T-helper 1 cell treated with Interleukin-12 subunit alpha and Interleukin-12 subunit beta and Interleukin-4 antibody, amounts not matched to agents 30 ng/mL and 1 ng/mL, for 36 hours (primary cell): ENCODE data around the gene SCAF4. TPM values are rescaled to one million over a fixed set of nuclear protein-coding genes. Genes with fewer than 3 reads are reported as not detected.
"Not testable (repeated sequence)": the region's sequence is repeated elsewhere in the genome, so short reads cannot be mapped to it uniquely, and the experiment has no call there.

Experiments used
- intact Hi-C: fragments of 100-400 bp; cut with micrococcal nuclease; formaldehyde crosslinking; loops from one replicate; pipeline ENCODE4 v1.15.1; 2024
- total RNA-seq: library from RNA; stranded (reverse); gene quantifications from 2 replicates; pipeline ENCODE4 v1.2.3, GENCODE V29; 2022

The SCAF4 gene
- total RNA-seq, 1 donor from 2014 or later: 57.0 TPM

- intact Hi-C loops: no loop called here
These were observed 58.5 kb downstream of the SCAF4 start for GRCh38 chr21:31673321-31673912.

GRCh38 chr21:31671931-31672330 lies 60.0 kb downstream of the SCAF4 start:
- intact Hi-C loops: no loop called here

- intact Hi-C loops: no loop called here
These were observed 60.7 kb downstream of the SCAF4 start for GRCh38 chr21:31671146-31671716.

GRCh38 chr21:31670070-31670469 lies 61.8 kb downstream of the SCAF4 start:
- intact Hi-C loops: no loop called here

- intact Hi-C loops: loop anchor here (2.0 kb wide), 1 partner anchor 62 kb away; no protein-coding TSS in a partner anchor
These were observed 63.0 kb downstream of the SCAF4 start for GRCh38 chr21:31668651-31669491.

- intact Hi-C loops: loop anchor here (2.0 kb wide), 1 partner anchor 63 kb away; no protein-coding TSS in a partner anchor
These were observed 64.3 kb downstream of the SCAF4 start for GRCh38 chr21:31667639-31668038.

GRCh38 chr21:31667132-31667531 lies 64.8 kb downstream of the SCAF4 start:
- intact Hi-C loops: no loop called here

GRCh38 chr21:31666445-31667010 lies 65.4 kb downstream of the SCAF4 start:
- intact Hi-C loops: no loop called here

GRCh38 chr21:31665869-31666268 lies 66.0 kb downstream of the SCAF4 start:
- intact Hi-C loops: not testable (repeated sequence)

- intact Hi-C loops: no loop called here
These were observed 66.5 kb downstream of the SCAF4 start for GRCh38 chr21:31665397-31665796.

GRCh38 chr21:31663584-31664249 lies 68.2 kb downstream of the SCAF4 start:
- intact Hi-C loops: no loop called here

- intact Hi-C loops: no loop called here
These were observed 71.3 kb downstream of the SCAF4 start for GRCh38 chr21:31660591-31660990.

- intact Hi-C loops: no loop called here
These were observed 71.7 kb downstream of the SCAF4 start for GRCh38 chr21:31660259-31660565.

- intact Hi-C loops: loop anchor here (1.0 to 10.0 kb wide), 10 partner anchors 73 to 1831 kb away; partner anchors contain the start of genes DNAJC28, IFNAR1, MIS18A and SCAF4
These were observed 72.2 kb downstream of the SCAF4 start, which contains the start of gene SOD1 for GRCh38 chr21:31659536-31660258. SOD1 (plus strand) TSS chr21:31659693; CDS start chr21:31659770, 77 bp downstream.

GRCh38 chr21:31659286-31659535 lies 72.7 kb downstream of the SCAF4 start:
- intact Hi-C loops: loop anchor here (1.0 to 10.0 kb wide), 10 partner anchors 73 to 1832 kb away; partner anchors contain the start of genes DNAJC28, IFNAR1, MIS18A and SCAF4

- intact Hi-C loops: loop anchor here (2.0 to 10.0 kb wide), 4 partner anchors 461 to 1833 kb away; partner anchors contain the start of genes DNAJC28, IFNAR1 and URB1
These were observed 73.9 kb downstream of the SCAF4 start for GRCh38 chr21:31658053-31658452.

GRCh38 chr21:31656199-31657095 lies 75.5 kb downstream of the SCAF4 start:
- intact Hi-C loops: loop anchor here (5.0 to 10.0 kb wide), 2 partner anchors 459 to 1668 kb away; partner anchors contain the start of gene IFNAR1

GRCh38 chr21:31654821-31655580 lies 76.9 kb downstream of the SCAF4 start:
- intact Hi-C loops: loop anchor here (5.0 to 10.0 kb wide), 2 partner anchors 458 to 1670 kb away; partner anchors contain the start of gene IFNAR1

GRCh38 chr21:31654340-31654739 lies 77.6 kb downstream of the SCAF4 start:
- intact Hi-C loops: loop anchor here (10.0 kb wide), 1 partner anchor 1670 kb away; the partner anchor contains the start of gene IFNAR1
